T-helper 1 cell treated with Interleukin-12 subunit alpha and Interleukin-12 subunit beta and Interleukin-4 antibody, amounts not matched to agents 30 ng/mL and 1 ng/mL, for 36 hours (primary cell): ENCODE results near the gene C8G. TPM values are rescaled to one million over a fixed set of nuclear protein-coding genes. Genes with fewer than 3 reads are reported as not detected.

Source experiments
- intact Hi-C: fragments of 100-400 bp; cut with micrococcal nuclease; formaldehyde crosslinking; loops from one replicate; pipeline ENCODE4 v1.15.1; 2024
- total RNA-seq: library from RNA; stranded (reverse); gene quantifications from 2 replicates; pipeline ENCODE4 v1.2.3, GENCODE V29; 2022

The C8G gene
- 3.1 and 4.2 TPM in 2 replicates for total RNA-seq

- intact Hi-C loops = loop anchor here (1.0 kb wide), 8 partner anchors 34 to 153 kb away; partner anchors contain the start of genes MAN1B1, PAXX, PHPT1 and TMEM141
These were observed at the start of gene C8G, which contains the start of gene FBXW5 for GRCh38 chr9:136944519-136945332. Gene C8G (plus strand): TSS chr9:136945243. CDS start chr9:136945321, 78 bp downstream. Gene FBXW5 (minus strand): TSS chr9:136944738. CDS start chr9:136944083, 655 bp downstream.

- intact Hi-C loops = no loop called here
These were observed 49.0 kb upstream of the C8G start for GRCh38 chr9:136896027-136896426.

- intact Hi-C loops = no loop called here
These were observed 46.5 kb upstream of the C8G start for GRCh38 chr9:136898483-136899100.

GRCh38 chr9:136899196-136899595 is 45.8 kb upstream of the C8G start:
- intact Hi-C loops = no loop called here

GRCh38 chr9:136900556-136900955 is 44.5 kb upstream of the C8G start:
- intact Hi-C loops = loop anchor here (5.0 kb wide), 2 partner anchors 92 to 498 kb away; partner anchors contain the start of genes PAXX and SNAPC4

- intact Hi-C loops = loop anchor here (5.0 kb wide), 2 partner anchors 91 to 499 kb away; partner anchors contain the start of genes PAXX and SNAPC4
These were observed 44.0 kb upstream of the C8G start for GRCh38 chr9:136900988-136901515.

- intact Hi-C loops = loop anchor here (1.0 to 5.0 kb wide), 14 partner anchors 15 to 499 kb away; partner anchors contain the start of genes AJM1, EDF1, FBXW5 and PAXX
These were observed 43.4 kb upstream of the C8G start for GRCh38 chr9:136901516-136902258.

GRCh38 chr9:136902259-136902821 is 42.7 kb upstream of the C8G start:
- intact Hi-C loops = loop anchor here (1.0 to 5.0 kb wide), 14 partner anchors 16 to 500 kb away; partner anchors contain the start of genes AJM1, EDF1, FBXW5 and PAXX

GRCh38 chr9:136903041-136903554 is 41.9 kb upstream of the C8G start:
- intact Hi-C loops = loop anchor here (5.0 kb wide), 2 partner anchors 89 to 501 kb away; partner anchors contain the start of genes PAXX and SNAPC4

GRCh38 chr9:136906266-136906665 is 38.8 kb upstream of the C8G start:
- intact Hi-C loops = no loop called here

- intact Hi-C loops = no loop called here
These were observed 37.8 kb upstream of the C8G start for GRCh38 chr9:136907011-136907914.

- intact Hi-C loops = no loop called here
These were observed 34.7 kb upstream of the C8G start for GRCh38 chr9:136910197-136910900.

- intact Hi-C loops = no loop called here
These were observed 34.2 kb upstream of the C8G start for GRCh38 chr9:136910901-136911245.

GRCh38 chr9:136913701-136914438 is 31.2 kb upstream of the C8G start:
- intact Hi-C loops = no loop called here

GRCh38 chr9:136915632-136916329 is 29.3 kb upstream of the C8G start:
- intact Hi-C loops = no loop called here

- intact Hi-C loops = no loop called here
These were observed 28.5 kb upstream of the C8G start for GRCh38 chr9:136916330-136917184.

GRCh38 chr9:136917902-136918301 is 27.1 kb upstream of the C8G start:
- intact Hi-C loops = no loop called here
